HEK293 (cell line): ENCODE data around the gene STK39.

Experiments
- CTCF ChIA-PET: fragments of 350-600 bp; formaldehyde crosslinking; extraction: SDS; loops from one replicate; lab custom pipeline; 2021; ENCODE audit warnings: antibody characterized with exemption; lab: Yijun Ruan, JAX
- POLR2A ChIA-PET: fragments of 300-600 bp; formaldehyde crosslinking; extraction: SDS; loops from one replicate; lab custom pipeline; 2020; ENCODE audit warnings: antibody characterized with exemption, inconsistent platforms; lab: Yijun Ruan, JAX
- H3K27ac ChIP-seq: fragments of 200-500 bp; sonication (Bioruptor generic); 2 replicates; pipeline ENCODE4 v1.5.1; 2014; ENCODE audit warnings: low read depth, low read length, control low read depth, inconsistent platforms; ENCODE audit errors: extremely low read depth
- H3K36me3 ChIP-seq, 2 experiments: fragments of 200-500 bp in 1 of 2; sonication (Bioruptor generic) in 1 of 2; 1 replicate in 1 of 2; 2 replicates in 1 of 2; pipeline ENCODE4 v1.5.1; 2014 to 2017; ENCODE audit warnings: inconsistent platforms in 2 of 2, low read length in 2 of 2; ENCODE audit not compliant: control insufficient read depth in 2 of 2, insufficient read depth in 1 of 2
- H3K4me1 ChIP-seq: fragments of 200-500 bp; sonication (Bioruptor generic); 2 replicates; pipeline ENCODE4 v1.5.1; 2014; ENCODE audit warnings: mild to moderate bottlenecking, low read length, inconsistent platforms; ENCODE audit not compliant: control insufficient read depth, insufficient read depth
- H3K4me3 ChIP-seq: 2 replicates; pipeline ENCODE4 v1.5.1; 2011; ENCODE audit warnings: low read depth, mild to moderate bottlenecking, control low read depth, low read length, moderate library complexity
- H3K9me3 ChIP-seq: fragments of 200-500 bp; sonication (Bioruptor generic); 2 replicates; pipeline ENCODE4 v1.5.1; 2014; ENCODE audit warnings: low read depth, low read length, inconsistent platforms; ENCODE audit not compliant: control insufficient read depth, insufficient read depth
- HOXA7 ChIP-seq: sonication (generic); formaldehyde crosslinking; IDR thresholded peaks from 2 replicates; pipeline ENCODE4 v1.8.1; 2022; ENCODE audit warnings: missing genetic modification reagents, borderline replicate concordance
- IKZF3 ChIP-seq: fragments of 450-650 bp; IDR thresholded peaks from 2 replicates; pipeline ENCODE4 v1.5.0; 2018; ENCODE audit warnings: missing biosample characterization, mild to moderate bottlenecking, missing genetic modification characterization, moderate library complexity
- MZF1 ChIP-seq: fragments of 450-650 bp; formaldehyde crosslinking; IDR thresholded peaks from 2 replicates; pipeline ENCODE4 v1.5.1; 2017; ENCODE audit warnings: missing biosample characterization, missing genetic modification characterization, borderline replicate concordance
- PBX3 ChIP-seq: sonication (generic); formaldehyde crosslinking; IDR thresholded peaks from 2 replicates; pipeline ENCODE4 v1.8.1; 2022; ENCODE audit warnings: mild to moderate bottlenecking, moderate library complexity, missing genetic modification reagents
- PRDM1 ChIP-seq: fragments of 450-650 bp; formaldehyde crosslinking; IDR thresholded peaks from 2 replicates; pipeline ENCODE4; 2016; ENCODE audit warnings: missing biosample characterization, missing genetic modification characterization
- PRDM10 ChIP-seq: fragments of 450-650 bp; formaldehyde crosslinking; IDR thresholded peaks from 2 replicates; pipeline ENCODE4 v1.5.1; 2016; ENCODE audit warnings: missing biosample characterization, missing genetic modification characterization
- TCF7L2 ChIP-seq: IDR thresholded peaks from 2 replicates; pipeline ENCODE4 v1.6.1; 2011; ENCODE audit warnings: low read depth, mild to moderate bottlenecking, inconsistent platforms, low read length, moderate library complexity, borderline replicate concordance
- ZBTB1 ChIP-seq: fragments of 450-650 bp; formaldehyde crosslinking; IDR thresholded peaks from 2 replicates; pipeline ENCODE4 v1.5.1; 2016; ENCODE audit warnings: missing biosample characterization, missing genetic modification characterization
- ZNF146 ChIP-seq: fragments of 450-650 bp; formaldehyde crosslinking; IDR thresholded peaks from 2 replicates; pipeline ENCODE4 v1.5.1; 2016; ENCODE audit warnings: missing biosample characterization, missing genetic modification characterization
- ZNF280D ChIP-seq: fragments of 450-650 bp; formaldehyde crosslinking; IDR thresholded peaks from 2 replicates; pipeline ENCODE4 v1.5.1; 2016; ENCODE audit warnings: missing biosample characterization, missing genetic modification characterization
- ZNF302 ChIP-seq: fragments of 450-650 bp; formaldehyde crosslinking; IDR thresholded peaks from 2 replicates; pipeline ENCODE4 v1.5.1; 2016; ENCODE audit warnings: missing biosample characterization, missing genetic modification characterization, low read depth
- ZNF585B ChIP-seq: fragments of 450-650 bp; formaldehyde crosslinking; IDR thresholded peaks from 2 replicates; pipeline ENCODE4 v1.5.1; 2016; ENCODE audit warnings: missing biosample characterization, missing genetic modification characterization
- ZNF624 ChIP-seq: fragments of 450-650 bp; formaldehyde crosslinking; IDR thresholded peaks from 2 replicates; pipeline ENCODE4 v1.5.1; 2017; ENCODE audit warnings: missing biosample characterization, missing genetic modification characterization
- ZNF639 ChIP-seq: fragments of 450-650 bp; formaldehyde crosslinking; IDR thresholded peaks from 2 replicates; pipeline ENCODE4 v1.5.1; 2016; ENCODE audit warnings: missing biosample characterization, missing genetic modification characterization
- ZNF658 ChIP-seq: fragments of 450-650 bp; formaldehyde crosslinking; IDR thresholded peaks from 2 replicates; pipeline ENCODE4; 2016; ENCODE audit warnings: missing biosample characterization, missing genetic modification characterization
- ZNF701 ChIP-seq: fragments of 450-650 bp; formaldehyde crosslinking; IDR thresholded peaks from 2 replicates; pipeline ENCODE4 v1.5.1; 2016; ENCODE audit warnings: missing biosample characterization, missing genetic modification characterization
- ZNF791 ChIP-seq: fragments of 450-650 bp; formaldehyde crosslinking; IDR thresholded peaks from 2 replicates; pipeline ENCODE4 v1.5.1; 2016; ENCODE audit warnings: missing biosample characterization, missing genetic modification characterization
- ZSCAN30 ChIP-seq: fragments of 450-650 bp; IDR thresholded peaks from 2 replicates; pipeline ENCODE4 v1.5.1; 2018; ENCODE audit warnings: missing biosample characterization, mild to moderate bottlenecking, missing genetic modification characterization, moderate library complexity

Gene STK39

GRCh38 chr2:167960089-167960747 is 287.2 kb downstream of the STK39 start (continued):
- no peak for TF ChIP-seq ZNF639 (tag by site-specific recombination)
- TF ChIP-seq ZBTB1: no peak
- no peak for TF ChIP-seq ZNF585B (tag by site-specific recombination)
- TF ChIP-seq ZNF658 (tag by site-specific recombination): no peak
- TF ChIP-seq ZNF624 (tag by site-specific recombination): no peak
- no peak for TF ChIP-seq PRDM10 (tag by site-specific recombination)
- TF ChIP-seq ZSCAN30 (tag by site-specific recombination): no peak
- TF ChIP-seq TCF7L2: no peak

GRCh38 chr2:167957662-167958061 is 289.7 kb downstream of the STK39 start:
- TF ChIP-seq HOXA7 (CRISPR knock-in tag) (no peak), ZNF791 (tag by site-specific recombination) (no peak), PRDM1 (tag by site-specific recombination) (no peak), ZNF701 (tag by site-specific recombination) (no peak), ZNF146 (no peak), MZF1 (tag by site-specific recombination) (no peak), ZNF302 (tag by site-specific recombination) (no peak), PBX3 (no peak), ZNF280D (tag by site-specific recombination) (no peak), IKZF3 (tag by site-specific recombination) (no peak)
- TF ChIP-seq, all 188 proteins: peak for 0
- no peaks in the 10 kb centered on the region for H3K9me3 ChIP-seq
- no peak overlapping the region for H3K27ac ChIP-seq
- no peaks in the 10 kb centered on the region for H3K4me1 ChIP-seq
- CTCF ChIA-PET: interaction anchor here (1.1 kb wide), 1 partner anchor 9 kb away, joined by 3 read pairs; no protein-coding TSS in a partner anchor
- H3K36me3 ChIP-seq: peaks cover 0 to 6% of the 10 kb centered on the region in 2 experiments; a peak in 1 of 3 replicates
- POLR2A ChIA-PET: no interaction called here
- no peak overlapping the region for H3K4me3 ChIP-seq
